ENCODE results near the gene GNRHR. TPM values are rescaled to one million over a fixed set of nuclear protein-coding genes. Genes with fewer than 3 reads are reported as not detected.

The GNRHR gene
- total RNA-seq, 1 donor from 2014 or later: not detected

DNA sequence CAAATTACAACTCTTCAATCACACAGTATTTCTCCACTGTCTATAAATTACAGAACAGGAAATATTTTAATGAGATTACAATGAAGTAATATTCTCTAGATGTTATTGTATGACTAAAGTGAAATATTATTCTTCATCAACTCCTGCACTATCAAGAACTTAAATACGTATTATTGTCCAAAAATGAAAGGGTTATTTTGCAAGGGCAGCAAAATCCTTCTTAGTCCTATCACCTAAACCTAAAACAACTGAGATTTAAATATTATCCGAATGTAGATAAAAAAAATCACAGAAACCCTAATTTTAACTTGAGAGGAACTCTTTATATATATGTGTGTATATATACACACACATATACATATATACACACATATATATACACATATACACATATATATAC lies 58.1 kb downstream of the GNRHR start:
- no peak for ATAC-seq (ENCODE audit: low read depth)
- Mint-ChIP-seq H3K27me3 (no peaks in the 10 kb centered on the region), H3K9me3 (no peaks in the 10 kb centered on the region), H3K4me1 (peaks cover 28% of the 10 kb centered on the region), H3K36me3 (ENCODE audit: low read depth) (peaks cover 42% of the 10 kb centered on the region), H3K27ac (no peak overlapping the region), H3K4me3 (no peak overlapping the region)
- intact Hi-C loops (cut with micrococcal nuclease): loop anchor here (2.0 kb wide), 1 partner anchor 15 kb away; no protein-coding TSS in a partner anchor
- TF ChIP-seq, protein P1, sequence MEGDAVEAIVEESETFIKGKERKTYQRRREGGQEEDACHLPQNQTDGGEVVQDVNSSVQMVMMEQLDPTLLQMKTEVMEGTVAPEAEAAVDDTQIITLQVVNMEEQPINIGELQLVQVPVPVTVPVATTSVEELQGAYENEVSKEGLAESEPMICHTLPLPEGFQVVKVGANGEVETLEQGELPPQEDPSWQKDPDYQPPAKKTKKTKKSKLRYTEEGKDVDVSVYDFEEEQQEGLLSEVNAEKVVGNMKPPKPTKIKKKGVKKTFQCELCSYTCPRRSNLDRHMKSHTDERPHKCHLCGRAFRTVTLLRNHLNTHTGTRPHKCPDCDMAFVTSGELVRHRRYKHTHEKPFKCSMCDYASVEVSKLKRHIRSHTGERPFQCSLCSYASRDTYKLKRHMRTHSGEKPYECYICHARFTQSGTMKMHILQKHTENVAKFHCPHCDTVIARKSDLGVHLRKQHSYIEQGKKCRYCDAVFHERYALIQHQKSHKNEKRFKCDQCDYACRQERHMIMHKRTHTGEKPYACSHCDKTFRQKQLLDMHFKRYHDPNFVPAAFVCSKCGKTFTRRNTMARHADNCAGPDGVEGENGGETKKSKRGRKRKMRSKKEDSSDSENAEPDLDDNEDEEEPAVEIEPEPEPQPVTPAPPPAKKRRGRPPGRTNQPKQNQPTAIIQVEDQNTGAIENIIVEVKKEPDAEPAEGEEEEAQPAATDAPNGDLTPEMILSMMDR (IDR thresholded peaks at IDR 0.05): no peak
- ChIA-PET CTCF (no interaction called here), POLR2A (no interaction called here)
- no peak for DNase-seq

DNA sequence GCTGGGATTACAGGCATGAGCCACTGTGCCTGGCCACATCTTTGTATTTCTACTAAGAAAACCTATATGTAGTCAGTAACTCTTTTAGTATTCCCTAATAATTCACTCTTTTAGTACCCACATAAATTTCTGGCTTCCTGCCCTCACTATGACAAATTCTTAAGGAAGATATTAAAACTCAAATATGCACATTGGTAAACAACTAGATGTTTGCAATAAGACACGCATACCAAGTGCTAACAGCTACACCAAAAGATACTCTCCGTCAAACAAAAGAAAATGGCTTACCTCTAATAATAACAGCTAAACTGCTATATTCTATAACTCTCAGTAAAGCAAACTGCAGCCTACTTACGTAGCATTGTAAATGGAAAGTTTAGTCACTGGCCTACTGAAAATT lies 59.5 kb downstream of the GNRHR start:
- Mint-ChIP-seq H3K27ac (no peak overlapping the region), H3K27me3 (no peaks in the 10 kb centered on the region), H3K4me1 (peaks cover 24% of the 10 kb centered on the region), H3K4me3 (no peak overlapping the region), H3K36me3 (ENCODE audit: low read depth) (peaks cover 53% of the 10 kb centered on the region), H3K9me3 (no peaks in the 10 kb centered on the region)
- TF ChIP-seq, protein P1 (IDR thresholded peaks at IDR 0.05): no peak
- ATAC-seq (ENCODE audit: low read depth) (no peak), DNase-seq (no peak)
- ChIA-PET CTCF (no interaction called here), POLR2A (interaction anchor here (0.7 kb wide), 1 partner anchor 298 kb away, joined by 5 read pairs; no protein-coding TSS in a partner anchor)
- intact Hi-C loops (cut with micrococcal nuclease): no loop called here

DNA sequence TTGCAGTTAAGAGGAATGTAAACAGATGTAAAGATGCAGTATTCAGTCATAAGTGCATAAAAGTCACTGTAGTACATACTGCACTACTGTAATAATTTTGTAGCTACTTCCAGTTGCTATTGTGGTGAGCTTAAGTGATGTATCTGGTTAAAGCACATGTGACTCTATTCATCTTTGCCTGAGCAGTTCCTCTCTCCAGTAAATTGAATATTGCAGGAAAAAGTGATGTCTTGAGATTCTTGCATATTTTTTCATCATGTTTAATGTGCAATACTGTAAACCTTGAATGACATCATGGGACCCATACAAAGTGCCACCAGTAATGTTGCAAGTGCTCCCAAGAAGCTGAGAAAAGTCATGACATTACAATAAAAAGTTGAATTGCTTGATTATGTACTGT lies 62.9 kb downstream of the GNRHR start:
- Mint-ChIP-seq H3K36me3 (ENCODE audit: low read depth) (peaks cover 60% of the 10 kb centered on the region), H3K4me3 (no peak overlapping the region), H3K27ac (no peak overlapping the region), H3K9me3 (no peaks in the 10 kb centered on the region), H3K27me3 (no peaks in the 10 kb centered on the region), H3K4me1 (peaks cover 8% of the 10 kb centered on the region)
- no peak for DNase-seq
- ATAC-seq (ENCODE audit: low read depth): no peak
- TF ChIP-seq, protein P1 (IDR thresholded peaks at IDR 0.05): no peak
- CTCF ChIA-PET: no interaction called here
- intact Hi-C loops (cut with micrococcal nuclease): no loop called here
- POLR2A ChIA-PET: no interaction called here

Other genes with a start within 250 kb of the GNRHR start
- 40.5 and 46.0 TPM in 2 replicates for gene CENPC, start 208.9 kb downstream of the GNRHR start, total RNA-seq
- 46.4 and 50.3 TPM in 2 replicates for gene STAP1, start 195.7 kb downstream of the GNRHR start, total RNA-seq
- gene UBA6, start 53.2 kb downstream of the GNRHR start, total RNA-seq: 63.0 and 70.4 TPM in 2 replicates
- gene TMPRSS11D, start 129.6 kb upstream of the GNRHR start, total RNA-seq: not detected in 2 replicates
- not detected in 2 replicates for gene TMPRSS11A, start 209.1 kb upstream of the GNRHR start, total RNA-seq

All from activated B cell treated with CpG ODN at 0.5 μM for 24 hours (primary cell).